Lower leg skin (tissue), 4 donors: ENCODE data around the gene MIS12. TPM values are rescaled to one million over a fixed set of nuclear protein-coding genes. Genes with fewer than 3 reads are reported as not detected.

ENCODE experiments used
- DNase-seq, 2 donors: peaks; one replicate each; pipeline ENCODE4 v3.0.0-alpha.2; 2019; ENCODE audit warnings: low spot score in 2 of 2
- H3K4me3 ChIP-seq: fragments of 200-600 bp; sonication (generic); 2 replicates; pipeline ENCODE4 v1.5.1; 2017; ENCODE audit warnings: mild to moderate bottlenecking, low read depth; ENCODE audit not compliant: poor library complexity, severe bottlenecking
- CTCF ChIP-seq, 3 donors: fragments of 450-650 bp; IDR thresholded peaks; one replicate each; pipeline ENCODE4 v1.5.1; 2016; ENCODE audit warnings: antibody characterized with exemption in 3 of 3, mild to moderate bottlenecking in 3 of 3, moderate library complexity in 2 of 3
- POLR2A ChIP-seq, 2 donors: fragments of 450-650 bp; IDR thresholded peaks; one replicate each; pipeline ENCODE4 v1.6.1; 2016 to 2017; ENCODE audit warnings: antibody characterized with exemption in 2 of 2, mild to moderate bottlenecking in 1 of 2, moderate library complexity in 1 of 2
- WGBS, 2 donors: methylation state at CpG; one replicate each; pipeline ENCODE4 v1.1.5; 2018; 5-methylcytosine and 5-hydroxymethylcytosine counted together
- intact Hi-C: fragments of 100-400 bp; cut with DNase I; formaldehyde crosslinking; loops from one replicate; pipeline ENCODE4 v1.15.0; 2023; ENCODE audit warnings: low total_unique reads
- total RNA-seq, 4 donors: library from RNA; depleted of rRNA; stranded (reverse); fragments of >200 nt; gene quantifications; one replicate each; pipeline ENCODE4 v1.1.0, GENCODE V29; 2016

MIS12 gene
- total RNA-seq, 4 donors from 2014 or later = 6.7 to 10.3 (median 9.5) TPM

GRCh38 chr17:5444209-5444608 lies 42.2 kb upstream of the MIS12 start:
- intact Hi-C loops = no loop called here
- 91 to 93% methylated on average over 19 to 22 of the region's 22 CpGs for WGBS, 2 donors
- no peak for TF ChIP-seq POLR2A (IDR thresholded peaks at IDR 0.05)
- no peak for TF ChIP-seq CTCF (IDR thresholded peaks at IDR 0.05)
- H3K4me3 ChIP-seq = no peak overlapping the region
- DNase-seq = no peak

DNA sequence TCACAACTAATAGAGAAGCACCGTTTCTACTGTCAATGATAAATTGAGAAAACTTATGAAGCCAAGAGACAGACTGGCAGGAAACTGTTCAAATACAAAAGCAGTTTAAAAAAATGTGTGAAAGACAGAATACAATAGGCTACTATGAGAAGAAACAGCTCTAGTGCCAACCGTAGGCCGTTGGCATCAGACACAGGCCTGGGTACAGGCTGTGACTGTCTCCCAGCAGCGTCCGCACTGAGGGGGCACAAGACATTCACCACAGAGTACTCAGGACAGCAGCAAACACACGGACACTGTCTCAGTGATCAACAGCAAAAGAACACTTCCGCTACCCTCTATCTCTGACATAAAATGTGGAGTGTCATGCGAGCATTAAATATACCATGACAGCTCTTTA lies 39.6 kb upstream of the MIS12 start:
- no peak overlapping the region for H3K4me3 ChIP-seq
- intact Hi-C loops = no loop called here
- WGBS, 2 donors = 88 to 92% methylated on average over 8 of the region's 8 CpGs
- DNase-seq = no peak
- TF ChIP-seq CTCF (IDR thresholded peaks at IDR 0.05) (no peak), POLR2A (IDR thresholded peaks at IDR 0.05) (no peak)

DNA sequence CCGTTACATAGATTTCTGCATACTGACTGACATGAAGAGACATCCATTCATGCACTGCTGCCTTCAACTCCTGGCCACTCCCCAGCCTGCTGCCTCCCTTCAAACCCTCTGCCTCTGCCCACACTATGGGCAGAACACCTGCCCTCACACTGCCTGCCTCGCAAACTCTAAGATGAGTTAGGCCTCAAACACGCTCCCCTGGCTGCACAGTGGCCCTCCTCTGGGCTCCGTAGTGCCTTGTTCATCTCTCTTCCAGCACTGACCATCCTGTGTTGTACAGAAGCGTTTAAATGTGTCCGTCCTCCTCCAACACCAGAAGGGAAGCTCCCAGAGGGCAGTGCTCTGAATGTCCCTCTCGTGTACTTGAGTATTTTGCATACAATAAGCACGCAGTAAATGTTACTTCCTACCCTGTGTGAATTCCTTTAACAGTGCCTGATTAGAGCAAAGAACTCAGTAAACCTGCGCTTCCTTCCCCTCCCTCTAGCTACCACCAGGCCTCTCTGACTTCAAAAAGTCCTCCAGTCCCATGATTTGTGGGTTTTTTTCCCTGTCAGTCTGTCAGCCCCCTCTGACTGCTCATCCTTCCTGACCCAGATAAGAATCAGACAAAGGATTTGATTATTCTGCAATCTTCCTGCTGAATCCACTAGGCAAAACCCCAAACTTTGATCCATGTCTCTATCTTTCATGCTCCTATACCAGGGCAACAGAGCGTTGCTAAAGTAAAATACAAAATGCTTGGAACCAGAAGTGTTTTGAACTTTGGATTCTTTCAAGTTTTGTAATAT lies 21.5 kb upstream of the MIS12 start:
- no peak overlapping the region for H3K4me3 ChIP-seq
- intact Hi-C loops = no loop called here
- no peak for DNase-seq
- 79% methylated on average over 10 of the region's 10 CpGs for WGBS, 2 donors
- TF ChIP-seq CTCF (IDR thresholded peaks at IDR 0.05) = no peak
- TF ChIP-seq POLR2A (IDR thresholded peaks at IDR 0.05) = no peak

DNA sequence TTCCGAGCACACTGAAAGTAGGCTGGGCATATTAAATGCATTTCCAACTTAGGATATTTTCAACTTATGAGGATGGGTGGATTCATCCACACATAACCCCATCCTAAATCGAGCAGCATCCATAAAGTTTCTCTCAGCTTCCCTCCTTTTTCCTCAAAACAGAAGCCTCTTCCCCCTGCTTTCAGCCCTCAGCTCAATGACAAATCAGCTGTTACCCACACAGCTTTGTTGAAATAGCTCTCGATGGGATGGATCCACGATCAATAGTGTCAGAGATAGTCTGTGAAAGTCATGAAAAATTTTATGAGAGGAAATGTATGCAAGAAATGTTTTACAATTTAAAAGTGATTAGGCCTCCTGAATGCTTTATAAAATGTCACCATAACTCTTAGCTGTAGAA lies 20.1 kb upstream of the MIS12 start:
- no peak for DNase-seq
- no peak for TF ChIP-seq CTCF (IDR thresholded peaks at IDR 0.05)
- TF ChIP-seq POLR2A (IDR thresholded peaks at IDR 0.05) = no peak
- whole genome bisulfite sequencing, 2 donors = 88 to 90% methylated on average over 4 of the region's 4 CpGs
- intact Hi-C loops = no loop called here
- H3K4me3 ChIP-seq = no peak overlapping the region

DNA sequence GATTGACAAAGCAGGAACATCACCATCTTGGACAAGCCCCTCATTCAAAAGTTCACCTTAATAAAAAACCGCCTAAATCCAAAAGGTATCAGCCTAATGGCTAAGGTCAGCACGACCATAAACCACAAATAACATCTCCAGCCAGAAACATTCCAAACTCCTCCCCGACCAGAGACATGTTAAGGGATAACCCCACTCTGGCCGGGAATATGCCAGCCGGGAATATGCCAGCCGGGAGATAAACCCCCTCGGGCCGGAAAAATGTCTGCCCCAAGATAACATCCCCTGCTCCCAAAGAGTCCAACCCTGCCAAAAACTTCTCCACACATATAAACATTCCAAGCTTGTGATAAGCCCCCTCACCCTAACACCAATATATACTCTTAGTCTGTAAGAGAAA lies 18.9 kb upstream of the MIS12 start:
- intact Hi-C loops = no loop called here
- DNase-seq = no peak
- H3K4me3 ChIP-seq = no peak overlapping the region
- no peak for TF ChIP-seq CTCF (IDR thresholded peaks at IDR 0.05)
- no peak for TF ChIP-seq POLR2A (IDR thresholded peaks at IDR 0.05)
- WGBS, 2 donors = 6 to 10% methylated on average over 8 of the region's 8 CpGs

DNA sequence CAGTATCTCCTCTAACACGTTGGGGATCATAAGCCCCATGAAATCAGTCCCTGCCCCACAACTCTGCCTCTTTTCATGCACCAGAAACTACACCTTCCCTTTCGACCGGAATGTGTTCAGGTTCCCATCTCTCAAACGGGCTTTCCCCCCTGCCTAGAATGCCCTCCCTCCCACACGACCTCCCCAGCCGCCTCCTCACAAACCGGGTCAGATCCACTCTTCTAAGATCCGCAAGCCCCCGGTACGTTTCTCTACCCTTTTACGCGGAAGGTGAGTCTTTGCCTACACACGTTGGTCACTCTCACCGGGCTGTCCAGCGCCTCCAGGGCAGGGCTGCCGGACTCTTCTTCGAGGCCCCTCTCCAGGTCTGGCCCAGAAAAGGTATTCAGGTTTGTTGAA lies 18.3 kb upstream of the MIS12 start:
- peak overlapping the region; percentile 86 for H3K4me3 ChIP-seq
- TF ChIP-seq POLR2A (IDR thresholded peaks at IDR 0.05) = no peak
- TF ChIP-seq CTCF (IDR thresholded peaks at IDR 0.05) = no peak
- intact Hi-C loops = no loop called here
- DNase-seq = no peak
- 1% methylated on average over 17 of the region's 17 CpGs for WGBS, 2 donors
